Esophagus (tissue), 2 donors: ENCODE data around the gene PRIM2. TPM values are rescaled to one million over a fixed set of nuclear protein-coding genes. Genes with fewer than 3 reads are reported as not detected.
"Not testable (repeated sequence)": the region's sequence is repeated elsewhere in the genome, so short reads cannot be mapped to it uniquely, and the experiment has no call there.

Experiments
- H3K27ac ChIP-seq, 2 donors: one replicate each; pipeline ENCODE4 v1.5.1; 2013; ENCODE audit warnings: low read depth in 2 of 2, mild to moderate bottlenecking in 2 of 2, inconsistent platforms in 1 of 2, low read length in 1 of 2, moderate library complexity in 1 of 2
- H3K27me3 ChIP-seq, 2 donors: one replicate each; pipeline ENCODE4 v1.6.1; 2013; ENCODE audit warnings: low read length in 2 of 2, control low read depth in 1 of 2, mild to moderate bottlenecking in 1 of 2; ENCODE audit not compliant: insufficient read depth in 2 of 2, control insufficient read depth in 1 of 2
- H3K36me3 ChIP-seq, 2 donors: one replicate each; pipeline ENCODE4 v1.6.1; 2013; ENCODE audit warnings: low read length in 1 of 2; ENCODE audit not compliant: control insufficient read depth in 2 of 2, insufficient read depth in 2 of 2
- H3K4me1 ChIP-seq, 2 donors: one replicate each; pipeline ENCODE4 v1.6.1; 2013; ENCODE audit warnings: low read length in 1 of 2; ENCODE audit not compliant: control insufficient read depth in 2 of 2, insufficient read depth in 2 of 2
- H3K4me3 ChIP-seq, 2 donors: one replicate each; pipeline ENCODE4 v1.5.1; 2013; ENCODE audit warnings: low read length in 2 of 2, mild to moderate bottlenecking in 2 of 2, low read depth in 1 of 2, moderate library complexity in 1 of 2
- H3K9me3 ChIP-seq, 2 donors: one replicate each; pipeline ENCODE4 v1.6.1; 2013; ENCODE audit warnings: mild to moderate bottlenecking in 2 of 2, low read depth in 1 of 2, low read length in 1 of 2, moderate library complexity in 1 of 2; ENCODE audit not compliant: control insufficient read depth in 2 of 2, insufficient read depth in 1 of 2
- WGBS, 2 donors: extraction: QIAGEN DNeasy Blood & Tissue Kit; methylation state at CpG; one replicate each; pipeline ENCODE4 v1.1.7; 2013; 5-methylcytosine and 5-hydroxymethylcytosine counted together
- polyA plus RNA-seq, 2 donors: library from polyadenylated mRNA; stranded (reverse); fragments of 200-250 nt; gene quantifications; one replicate each; pipeline ENCODE4 v1.2.3, GENCODE V29; 2013
- donor health status: healthy with polysubstance abuse.
- donor health status: Bipolar disorder and iron deficiency.

PRIM2 gene
- polyA plus RNA-seq, 2 donors = 3.7 to 4.5 TPM

GRCh38 chr6:57376083-57376482, 58.7 kb downstream of the PRIM2 start:
- H3K27ac ChIP-seq, H3K36me3 ChIP-seq, H3K4me3 ChIP-seq, H3K9me3 ChIP-seq, H3K4me1 ChIP-seq, H3K27me3 ChIP-seq: not testable (repeated sequence)
- WGBS, 2 donors = 94 to 98% methylated on average over 3 of the region's 3 CpGs

GRCh38 chr6:57389038-57389592, 71.7 kb downstream of the PRIM2 start:
- H3K36me3 ChIP-seq, H3K9me3 ChIP-seq, H3K4me3 ChIP-seq, H3K27me3 ChIP-seq, H3K4me1 ChIP-seq, H3K27ac ChIP-seq: not testable (repeated sequence)
- 96 to 97% methylated on average over 1 of the region's 2 CpGs for WGBS, 2 donors

DNA sequence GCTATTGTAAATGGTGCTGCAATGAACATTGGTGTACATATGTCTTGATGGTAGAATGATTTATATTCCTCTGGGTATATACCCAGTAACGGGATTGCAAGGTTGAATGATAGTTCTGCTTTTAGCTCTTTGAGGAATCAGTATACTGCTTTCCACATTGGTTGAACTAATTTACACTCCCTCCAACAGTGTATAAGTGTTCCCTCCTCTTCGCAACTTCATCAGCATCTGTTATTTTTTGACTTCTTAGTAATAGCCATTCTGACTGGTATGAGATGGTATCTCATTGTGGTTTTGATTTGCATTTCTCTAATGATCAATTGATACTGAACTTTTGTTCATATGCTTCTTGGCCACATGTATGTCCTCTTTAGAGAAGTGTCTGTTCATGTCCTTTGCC, 73.4 kb downstream of the PRIM2 start:
- not testable (repeated sequence) for H3K27me3 ChIP-seq, H3K27ac ChIP-seq, H3K9me3 ChIP-seq, H3K4me1 ChIP-seq, H3K4me3 ChIP-seq, H3K36me3 ChIP-seq
- WGBS, 2 donors = 94 to 98% methylated on average over 2 of the region's 2 CpGs

DNA sequence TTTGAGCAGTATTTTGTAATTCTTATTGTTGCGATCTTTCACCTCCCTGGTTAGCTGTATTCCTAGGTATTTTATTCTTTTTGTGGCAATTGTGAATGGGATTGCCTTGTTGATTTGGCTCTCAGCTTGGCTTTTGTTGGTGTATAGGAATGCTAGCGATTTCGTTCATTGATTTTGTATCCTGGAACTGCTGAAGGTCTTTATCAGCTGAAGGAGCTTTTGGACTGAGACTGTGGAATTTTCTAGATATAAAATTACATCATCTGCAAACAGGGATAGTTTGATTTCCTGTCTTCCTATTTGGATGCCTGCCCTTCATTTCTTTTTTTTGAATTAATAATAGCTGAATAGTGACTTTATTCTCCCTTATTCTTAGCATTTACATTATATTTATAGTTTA, 74.6 kb downstream of the PRIM2 start:
- WGBS, 2 donors = 83 to 96% methylated on average over 3 of the region's 3 CpGs
- H3K9me3 ChIP-seq, H3K4me1 ChIP-seq, H3K4me3 ChIP-seq, H3K27me3 ChIP-seq, H3K36me3 ChIP-seq, H3K27ac ChIP-seq: not testable (repeated sequence)

DNA sequence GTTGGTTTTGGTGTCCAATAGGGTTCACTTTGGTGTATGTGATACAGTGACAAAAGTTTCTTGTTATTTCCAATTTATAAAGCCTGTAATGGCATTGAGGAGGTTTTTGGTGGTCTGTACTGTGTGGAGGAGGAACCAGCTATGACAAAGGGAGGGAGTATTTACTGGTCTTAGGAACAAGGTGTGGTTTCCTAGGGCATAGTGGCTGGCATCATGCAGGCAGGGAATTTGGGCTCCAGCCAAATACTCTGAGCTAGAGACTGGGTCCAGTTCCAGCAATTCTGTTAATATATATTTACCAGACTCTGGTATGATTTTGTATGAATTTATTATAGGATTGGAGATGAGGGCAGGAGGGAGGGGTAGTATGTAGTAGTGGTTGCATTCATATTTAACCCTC, 101.9 kb downstream of the PRIM2 start:
- not testable (repeated sequence) for H3K27me3 ChIP-seq, H3K4me3 ChIP-seq, H3K36me3 ChIP-seq, H3K27ac ChIP-seq, H3K9me3 ChIP-seq, H3K4me1 ChIP-seq

- Histone ChIP-seq H3K9me3 (no peaks in the 10 kb centered on the region), H3K4me1 (no peaks in the 10 kb centered on the region), H3K4me3 (no peak overlapping the region), H3K36me3 (no peaks in the 10 kb centered on the region), H3K27ac (no peak overlapping the region), H3K27me3 (no peaks in the 10 kb centered on the region)
These were observed 104.1 kb downstream of the PRIM2 start for GRCh38 chr6:57421503-57421902.

- Histone ChIP-seq H3K4me3 (no peak overlapping the region), H3K27me3 (no peaks in the 10 kb centered on the region), H3K4me1 (no peaks in the 10 kb centered on the region), H3K36me3 (no peaks in the 10 kb centered on the region), H3K27ac (no peak overlapping the region), H3K9me3 (no peaks in the 10 kb centered on the region)
- WGBS, 2 donors = 89 to 92% methylated on average over 5 of the region's 5 CpGs
These were observed 106.0 kb downstream of the PRIM2 start for GRCh38 chr6:57423468-57423867.

DNA sequence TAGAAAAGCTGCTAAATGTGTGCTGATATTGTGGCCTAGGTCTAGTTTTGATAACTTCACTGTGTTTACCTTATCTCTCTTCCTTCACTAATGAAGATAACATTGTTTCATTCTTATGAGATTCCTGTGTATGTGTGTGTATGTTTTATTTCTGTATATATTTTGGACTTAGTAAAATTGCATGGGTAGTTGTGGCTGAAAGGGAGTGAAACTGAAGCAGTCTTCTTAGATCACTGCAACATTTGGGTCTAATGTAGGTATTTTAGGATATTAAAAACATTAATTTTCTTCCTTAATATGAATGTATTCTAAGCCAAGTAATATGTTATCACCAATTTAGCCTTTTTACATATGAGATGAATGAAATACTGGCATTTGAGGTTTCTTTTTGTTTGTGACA, 114.3 kb downstream of the PRIM2 start:
- H3K9me3 ChIP-seq, H3K4me1 ChIP-seq, H3K4me3 ChIP-seq, H3K27ac ChIP-seq, H3K27me3 ChIP-seq, H3K36me3 ChIP-seq: not testable (repeated sequence)

DNA sequence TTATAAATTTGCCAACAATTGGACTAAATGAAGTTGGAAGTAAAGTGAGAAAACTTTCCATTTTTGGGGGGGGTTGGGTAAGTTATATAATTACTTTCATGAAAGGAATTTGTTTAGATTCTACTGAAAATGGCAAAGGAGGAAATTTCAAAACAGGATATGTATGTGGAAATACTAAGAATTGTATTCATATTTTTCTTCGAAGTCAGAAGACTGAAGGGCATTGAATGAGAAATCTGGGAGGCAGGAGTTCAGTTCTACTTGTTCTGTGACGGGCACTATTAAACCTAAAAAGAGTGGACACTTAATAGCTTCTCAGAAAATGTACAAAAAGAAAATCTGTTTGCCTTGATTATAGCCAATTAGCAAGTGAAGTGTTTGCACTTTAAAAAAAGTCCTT, 114.7 kb downstream of the PRIM2 start:
- H3K9me3 ChIP-seq = no peaks in the 10 kb centered on the region
- H3K27me3 ChIP-seq = no peaks in the 10 kb centered on the region
- WGBS, 2 donors = 65 to 70% methylated on average over 2 of the region's 2 CpGs
- H3K27ac ChIP-seq = no peak overlapping the region
- H3K36me3 ChIP-seq = no peaks in the 10 kb centered on the region
- no peak overlapping the region for H3K4me3 ChIP-seq
- H3K4me1 ChIP-seq = no peaks in the 10 kb centered on the region

- Histone ChIP-seq H3K36me3 (no peaks in the 10 kb centered on the region), H3K4me1 (no peaks in the 10 kb centered on the region), H3K27ac (no peak overlapping the region), H3K27me3 (no peaks in the 10 kb centered on the region), H3K4me3 (no peak overlapping the region), H3K9me3 (no peaks in the 10 kb centered on the region)
- 77 to 84% methylated on average over 4 of the region's 4 CpGs for WGBS, 2 donors
These were observed 115.7 kb downstream of the PRIM2 start for GRCh38 chr6:57432919-57433684.
